Effector memory CD4-positive, alpha-beta T cell (primary cell): ENCODE data around the gene AQP2.
"Not testable (repeated sequence)": the region's sequence is repeated elsewhere in the genome, so short reads cannot be mapped to it uniquely, and the experiment has no call there.

ENCODE experiments used
- DNase-seq, 3 donors: peaks; one replicate each; pipeline ENCODE4 v3.0.0-alpha.2; 2020
- H3K27ac ChIP-seq: 2 replicates; pipeline ENCODE4 v1.7.0; 2013; ENCODE audit warnings: mild to moderate bottlenecking, low read length, moderate library complexity; ENCODE audit not compliant: insufficient read depth, poor library complexity, severe bottlenecking
- H3K27me3 ChIP-seq: replicated peaks from 2 replicates; pipeline ENCODE4 v1.7.0; 2013; ENCODE audit warnings: mild to moderate bottlenecking, low read length; ENCODE audit not compliant: insufficient read depth, control insufficient read depth, poor library complexity, severe bottlenecking
- H3K36me3 ChIP-seq: 2 replicates; pipeline ENCODE4 v1.7.0; 2013; ENCODE audit warnings: mild to moderate bottlenecking, low read length, moderate library complexity; ENCODE audit not compliant: control insufficient read depth, insufficient read depth
- H3K4me1 ChIP-seq: 2 replicates; pipeline ENCODE4 v1.7.0; 2013; ENCODE audit warnings: low read length, mild to moderate bottlenecking; ENCODE audit not compliant: control insufficient read depth, insufficient read depth, poor library complexity, severe bottlenecking
- H3K4me3 ChIP-seq: 2 replicates; pipeline ENCODE4 v1.7.0; 2013; ENCODE audit warnings: low read length, low read depth, mild to moderate bottlenecking; ENCODE audit not compliant: insufficient read depth, poor library complexity, severe bottlenecking
- H3K9me3 ChIP-seq: 2 replicates; pipeline ENCODE4 v1.7.0; 2013; ENCODE audit warnings: mild to moderate bottlenecking, low read length, moderate library complexity; ENCODE audit not compliant: control insufficient read depth

The AQP2 gene

GRCh38 chr12:49989400-49989799 is 38.9 kb downstream of the AQP2 start:
- DNase-seq, H3K9me3 ChIP-seq, H3K27ac ChIP-seq, H3K4me1 ChIP-seq, H3K4me3 ChIP-seq, H3K36me3 ChIP-seq, H3K27me3 ChIP-seq: not testable (repeated sequence)

DNA sequence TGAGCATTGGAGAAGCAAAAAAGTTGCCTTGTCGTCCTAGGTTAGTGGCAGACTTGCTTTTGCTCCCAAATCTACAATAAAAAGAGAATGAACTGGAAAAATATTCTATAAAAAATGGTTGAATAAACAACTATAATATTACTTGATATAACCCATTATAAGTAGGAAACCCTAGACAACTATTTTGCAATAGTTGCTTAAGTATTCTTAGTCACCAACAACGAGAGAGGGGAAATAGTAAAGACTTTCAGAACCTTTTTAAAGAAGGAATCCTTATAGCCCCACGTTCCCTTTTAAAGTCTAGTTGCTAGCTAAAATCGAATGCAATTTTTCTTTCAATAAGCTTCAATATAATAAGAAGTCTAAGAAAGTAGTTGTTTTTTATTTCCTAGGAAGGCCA is 39.7 kb downstream of the AQP2 start:
- DNase-seq: no peak
- no peak overlapping the region for H3K4me3 ChIP-seq
- H3K4me1 ChIP-seq: no peaks in the 10 kb centered on the region
- no peaks in the 10 kb centered on the region for H3K27me3 ChIP-seq
- H3K9me3 ChIP-seq: no peaks in the 10 kb centered on the region
- H3K27ac ChIP-seq: no peak overlapping the region
- peaks cover 8% of the 10 kb centered on the region for H3K36me3 ChIP-seq

DNA sequence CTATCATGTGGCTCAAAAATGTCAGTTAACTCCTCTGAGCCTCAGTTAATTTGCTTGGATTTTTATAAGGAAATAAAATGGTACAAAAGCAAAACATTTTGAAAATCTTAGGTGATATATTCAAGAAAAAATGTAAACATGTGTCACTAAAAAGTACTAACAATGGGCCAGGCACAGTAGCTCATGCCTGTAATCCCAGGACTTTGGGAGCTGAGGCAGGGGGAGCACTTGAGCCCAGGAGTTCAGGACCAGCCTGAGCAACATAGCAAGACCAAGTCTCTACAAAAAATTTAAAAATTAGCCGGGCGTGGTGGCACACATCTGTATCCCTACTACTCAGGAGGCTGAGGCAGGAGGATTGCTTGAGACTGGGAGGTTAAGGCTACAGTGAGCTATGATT is 47.9 kb downstream of the AQP2 start:
- H3K9me3 ChIP-seq: no peaks in the 10 kb centered on the region
- H3K4me1 ChIP-seq: no peaks in the 10 kb centered on the region
- H3K27ac ChIP-seq: no peak overlapping the region
- H3K27me3 ChIP-seq: no peaks in the 10 kb centered on the region
- no peak for DNase-seq
- no peak overlapping the region for H3K4me3 ChIP-seq
- H3K36me3 ChIP-seq: peaks cover 13% of the 10 kb centered on the region

DNA sequence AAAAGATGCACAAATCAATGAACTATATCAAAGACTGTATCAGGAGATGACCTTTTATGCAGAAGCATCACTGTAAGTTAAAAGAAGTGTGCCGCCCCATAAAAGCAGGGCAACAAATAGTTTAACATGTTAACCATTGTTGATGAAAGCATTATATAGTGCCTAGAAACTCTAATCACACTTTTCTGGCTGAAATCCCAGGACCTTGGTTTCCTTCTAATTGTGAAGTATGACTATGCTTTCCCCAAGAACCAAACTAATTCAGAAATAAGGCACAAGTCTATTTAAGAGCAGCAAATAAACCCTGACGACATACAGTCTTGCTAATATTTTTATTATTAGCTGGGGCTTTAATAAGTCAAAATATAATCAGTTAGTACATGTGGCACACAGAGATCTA is 53.1 kb downstream of the AQP2 start:
- Histone ChIP-seq H3K9me3 (no peaks in the 10 kb centered on the region), H3K4me3 (no peak overlapping the region), H3K36me3 (peaks cover 5% of the 10 kb centered on the region), H3K27ac (no peak overlapping the region), H3K4me1 (no peaks in the 10 kb centered on the region), H3K27me3 (no peaks in the 10 kb centered on the region)
- no peak for DNase-seq

- no peak overlapping the region for H3K27ac ChIP-seq
- no peaks in the 10 kb centered on the region for H3K4me1 ChIP-seq
- no peak for DNase-seq
- no peaks in the 10 kb centered on the region for H3K27me3 ChIP-seq
- no peaks in the 10 kb centered on the region for H3K9me3 ChIP-seq
- no peak overlapping the region for H3K4me3 ChIP-seq
- peaks cover 5% of the 10 kb centered on the region for H3K36me3 ChIP-seq
Observed at GRCh38 chr12:50004696-50005095, 54.2 kb downstream of the AQP2 start.

GRCh38 chr12:50005175-50005574 is 54.6 kb downstream of the AQP2 start:
- Histone ChIP-seq H3K27me3 (no peaks in the 10 kb centered on the region), H3K4me1 (no peaks in the 10 kb centered on the region), H3K9me3 (no peaks in the 10 kb centered on the region), H3K27ac (no peak overlapping the region), H3K36me3 (peaks cover 5% of the 10 kb centered on the region), H3K4me3 (no peak overlapping the region)
- DNase-seq: no peak

DNA sequence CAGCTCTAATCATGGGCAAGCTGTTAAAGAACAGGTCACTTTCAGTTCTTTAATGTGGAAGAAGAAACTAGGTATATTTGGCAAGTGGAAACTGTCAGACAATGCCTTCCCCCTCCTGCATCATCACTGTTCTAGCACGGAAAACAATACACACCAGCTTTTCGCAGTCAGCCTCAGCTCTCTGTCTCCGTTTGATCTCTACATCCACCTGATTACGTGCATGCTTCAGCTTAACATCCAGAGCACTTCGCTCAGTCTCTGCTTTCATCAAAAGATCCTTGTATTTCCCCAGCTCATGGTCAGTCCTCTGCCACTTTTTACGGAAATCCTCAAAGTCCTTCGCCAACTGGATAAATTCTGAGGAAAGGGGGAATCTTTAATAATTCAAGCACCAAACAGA is 55.7 kb downstream of the AQP2 start:
- Histone ChIP-seq H3K36me3 (peaks cover 5% of the 10 kb centered on the region), H3K9me3 (no peaks in the 10 kb centered on the region), H3K4me1 (no peaks in the 10 kb centered on the region), H3K27me3 (no peaks in the 10 kb centered on the region), H3K4me3 (no peak overlapping the region), H3K27ac (no peak overlapping the region)
- DNase-seq: no peak

- H3K4me1 ChIP-seq: no peaks in the 10 kb centered on the region
Observed at GRCh38 chr12:50006754-50007442, 56.4 kb downstream of the AQP2 start.

More at GRCh38 chr12:50006754-50007442, 56.4 kb downstream of the AQP2 start:
- H3K36me3 ChIP-seq: no peaks in the 10 kb centered on the region
- no peak overlapping the region for H3K4me3 ChIP-seq
- no peak for DNase-seq
- H3K27ac ChIP-seq: no peak overlapping the region
- no peaks in the 10 kb centered on the region for H3K9me3 ChIP-seq
- H3K27me3 ChIP-seq: no peaks in the 10 kb centered on the region
